ENCODE data around the gene SCAPER. TPM values are rescaled to one million over a fixed set of nuclear protein-coding genes. Genes with fewer than 3 reads are reported as not detected.

SCAPER gene
- polyA plus RNA-seq, 2 of the 4 experiments (the other 2 are of a cell fraction) = 4.9 to 5.5 TPM

- POLR2A ChIA-PET = no interaction called here
- peaks cover 11% of the 10 kb centered on the region; the same call in 2 of the 3 replicates for H3K4me1 ChIP-seq
- 95% methylated on average over 37 of the region's 42 CpGs for WGBS (ENCODE audit: missing lambda C conversion rate)
- no peaks in the 10 kb centered on the region for H3K9me3 ChIP-seq
- CTCF ChIA-PET = interaction anchor here (0.6 to 2.4 kb wide), 4 partner anchors 11 to 499 kb away, joined by 3 to 8 read pairs (median 3); no protein-coding TSS in a partner anchor
- no peak for DNase-seq (ENCODE audit: low read depth in 1 of 2, low spot score in 1 of 2)
- H3K4me3 ChIP-seq = no peak overlapping the region
- no peak for FAIRE-seq
- no peak for ATAC-seq
- no peak for TF ChIP-seq MYC (IDR thresholded peaks at IDR 0.05; ENCODE audit: borderline replicate concordance, low read length)
- TF ChIP-seq CHD2 (IDR thresholded peaks at IDR 0.05; ENCODE audit: low read length, partially characterized antibody) = no peak
- no peak for TF ChIP-seq FOSL2 (IDR thresholded peaks at IDR 0.05)
- TF ChIP-seq FOSL2 (CRISPR knock-in tag; IDR thresholded peaks at IDR 0.05) = no peak
- TF ChIP-seq REST (IDR thresholded peaks at IDR 0.05) = no peak
- TF ChIP-seq BCL3 (IDR thresholded peaks at IDR 0.05) = no peak
- no peak for TF ChIP-seq RFX5 (IDR thresholded peaks at IDR 0.05)
- TF ChIP-seq EHMT2 (IDR thresholded peaks at IDR 0.05; ENCODE audit: low read depth) = no peak
- TF ChIP-seq NR3C1 (IDR thresholded peaks at IDR 0.05) = no peak
- TF ChIP-seq FOSB (CRISPR knock-in tag; IDR thresholded peaks at IDR 0.05) = no peak
- no peak for TF ChIP-seq GATA3 (IDR thresholded peaks at IDR 0.05; ENCODE audit: borderline replicate concordance)
- TF ChIP-seq ZNF302 (CRISPR knock-in tag; IDR thresholded peaks at IDR 0.05) = no peak
- no peak for TF ChIP-seq HOXA7 (CRISPR knock-in tag; IDR thresholded peaks at IDR 0.05)
- H3K27ac ChIP-seq = no peak overlapping the region
- no peak overlapping the region for H3K4me2 ChIP-seq
These were observed 563.6 kb downstream of the SCAPER start for GRCh38 chr15:76341366-76342057.

GRCh38 chr15:76340803-76341365, 564.3 kb downstream of the SCAPER start:
- POLR2A ChIA-PET = no interaction called here

More at GRCh38 chr15:76340803-76341365, 564.3 kb downstream of the SCAPER start:
- no peak for FAIRE-seq
- H3K4me1 ChIP-seq = peaks cover 11% of the 10 kb centered on the region; the same call in 2 of the 3 replicates
- CTCF ChIA-PET = interaction anchor here (1.0 to 2.4 kb wide), 2 partner anchors 11 to 16 kb away, joined by 3 to 8 read pairs; no protein-coding TSS in a partner anchor
- no peak overlapping the region for H3K27ac ChIP-seq
- no peak overlapping the region for H3K4me2 ChIP-seq
- no peaks in the 10 kb centered on the region for H3K9me3 ChIP-seq
- H3K4me3 ChIP-seq = no peak overlapping the region
- no peak for ATAC-seq
- DNase-seq (ENCODE audit: low read depth in 1 of 2, low spot score in 1 of 2) = no peak
- no peak for TF ChIP-seq MAX (IDR thresholded peaks at IDR 0.05)
- TF ChIP-seq CTCF (IDR thresholded peaks at IDR 0.05) = no peak
- no peak for TF ChIP-seq JUNB (IDR thresholded peaks at IDR 0.05)
- TF ChIP-seq FOSL2 (IDR thresholded peaks at IDR 0.05) = no peak
- TF ChIP-seq FOSL2 (CRISPR knock-in tag; IDR thresholded peaks at IDR 0.05) = no peak
- no peak for TF ChIP-seq ZC3H11A (IDR thresholded peaks at IDR 0.05)
- no peak for TF ChIP-seq JUN (IDR thresholded peaks at IDR 0.05)
- TF ChIP-seq RNF2 (IDR thresholded peaks at IDR 0.05; ENCODE audit: borderline replicate concordance, low read depth) = no peak
- 95% methylated on average over 35 of the region's 35 CpGs for WGBS (ENCODE audit: missing lambda C conversion rate)

All from A549 (cell line).